HepG2 (cell line): Measurements from ENCODE around the gene RAD52. TPM values are rescaled to one million over a fixed set of nuclear protein-coding genes. Genes with fewer than 3 reads are reported as not detected.

Source experiments
- ARNT ChIP-seq: fragments of 450-650 bp; IDR thresholded peaks from 2 replicates; pipeline ENCODE4 v1.6.1; 2017
- CHCHD3 ChIP-seq: sonication (generic); formaldehyde crosslinking; IDR thresholded peaks from 2 replicates; pipeline ENCODE4 v1.8.0; 2022; ENCODE audit warnings: mild to moderate bottlenecking, missing genetic modification reagents, moderate library complexity
- FOXJ3 ChIP-seq: sonication (generic); formaldehyde crosslinking; IDR thresholded peaks from 2 replicates; pipeline ENCODE4 v1.4.0; 2020; ENCODE audit warnings: missing genetic modification reagents, mild to moderate bottlenecking, borderline replicate concordance
- GATAD1 ChIP-seq: IDR thresholded peaks from 2 replicates; pipeline ENCODE4 v1.6.1; 2016; ENCODE audit warnings: missing genetic modification reagents, missing compliant biosample characterization
- GLI4 ChIP-seq: sonication (generic); formaldehyde crosslinking; IDR thresholded peaks from 2 replicates; pipeline ENCODE4 v1.5.1; 2020; ENCODE audit warnings: missing genetic modification reagents, mild to moderate bottlenecking, moderate library complexity, borderline replicate concordance
- JARID2 ChIP-seq: sonication (generic); formaldehyde crosslinking; IDR thresholded peaks from 2 replicates; pipeline ENCODE4 v1.8.1; 2023; ENCODE audit warnings: missing genetic modification reagents, inconsistent platforms; ENCODE audit not compliant: insufficient replicate concordance
- KMT2A ChIP-seq: sonication (generic); formaldehyde crosslinking; IDR thresholded peaks from 2 replicates; pipeline ENCODE4 v1.4.0; 2020; ENCODE audit warnings: missing genetic modification reagents
- SRY ChIP-seq: sonication (generic); formaldehyde crosslinking; IDR thresholded peaks from 2 replicates; pipeline ENCODE4 v1.8.0; 2022; ENCODE audit warnings: mild to moderate bottlenecking, missing genetic modification reagents
- SYNCRIP ChIP-seq: fragments of 200-400 bp; formaldehyde crosslinking; IDR thresholded peaks from 2 replicates; pipeline ENCODE4 v1.6.1; 2018; ENCODE audit warnings: mild to moderate bottlenecking, low read depth, low read length; ENCODE audit not compliant: insufficient read depth
- THAP7 ChIP-seq: sonication (generic); formaldehyde crosslinking; IDR thresholded peaks from 2 replicates; pipeline ENCODE4 v1.8.1; 2023; ENCODE audit warnings: mild to moderate bottlenecking, missing genetic modification reagents
- ZBED4 ChIP-seq: sonication (generic); formaldehyde crosslinking; IDR thresholded peaks from 2 replicates; pipeline ENCODE4 v1.4.0; 2020; ENCODE audit warnings: missing genetic modification reagents, borderline replicate concordance
- ZNF101 ChIP-seq: sonication (generic); formaldehyde crosslinking; IDR thresholded peaks from 2 replicates; pipeline ENCODE4 v1.4.0; 2020; ENCODE audit warnings: mild to moderate bottlenecking, low read depth, missing genetic modification reagents, borderline replicate concordance
- ZNF501 ChIP-seq: sonication (generic); formaldehyde crosslinking; IDR thresholded peaks from 2 replicates; pipeline ENCODE4 v1.5.1; 2020; ENCODE audit warnings: mild to moderate bottlenecking, moderate library complexity, missing genetic modification reagents
- ZNF556 ChIP-seq: sonication (generic); formaldehyde crosslinking; IDR thresholded peaks from 2 replicates; pipeline ENCODE4 v1.4.0; 2020; ENCODE audit warnings: mild to moderate bottlenecking, missing genetic modification reagents, borderline replicate concordance
- ZSCAN12 ChIP-seq: sonication (generic); formaldehyde crosslinking; IDR thresholded peaks from 2 replicates; pipeline ENCODE4 v1.9.0; 2021; ENCODE audit warnings: mild to moderate bottlenecking, missing genetic modification reagents
- polyA plus RNA-seq, 8 experiments: library from polyadenylated mRNA; depleted of rRNA in 3 of 8; stranded (reverse) in 7 of 8; unstranded in 1 of 8; fragments of >200 nt; fragmentation: Illumina TruSeq in 4 of 8; extraction: Trizol in 4 of 8; gene quantifications; 2 replicates each; pipeline versions ENCODE4 v1.2.1 to v1.2.3, GENCODE V29; 2011 to 2016; ENCODE audit warnings: low read depth in 4 of 8, missing spikeins in 1 of 8, mixed read lengths in 1 of 8; ENCODE audit not compliant: insufficient read depth in 1 of 8
- total RNA-seq, 5 experiments: library from RNA; depleted of rRNA; stranded (reverse); fragments of >200 nt; fragmentation: Illumina TruSeq; extraction: Trizol; gene quantifications; 2 replicates each; pipeline ENCODE4 v1.2.3, GENCODE V29; 2016; ENCODE audit warnings: low read depth in 1 of 5
- TF ChIP-seq, protein P1 (sequence below): sonication (generic); formaldehyde crosslinking; IDR thresholded peaks from 2 replicates; pipeline ENCODE4 v1.9.0; 2021; ENCODE audit warnings: missing genetic modification reagents, borderline replicate concordance
- TF ChIP-seq, protein P2 (sequence below): sonication (generic); formaldehyde crosslinking; IDR thresholded peaks from 2 replicates; pipeline ENCODE4 v1.4.0; 2020; ENCODE audit warnings: missing genetic modification reagents, mild to moderate bottlenecking, borderline replicate concordance
- TF ChIP-seq, protein P3 (sequence below): sonication (generic); formaldehyde crosslinking; IDR thresholded peaks from 2 replicates; pipeline ENCODE4 v1.8.1; 2023; ENCODE audit warnings: mild to moderate bottlenecking, inconsistent platforms, moderate library complexity, missing genetic modification reagents, borderline replicate concordance

The RAD52 gene
- total and polyA plus RNA-seq, 2 of the 13 experiments (the other 11 are each of a cell fraction or from before 2014, with no cell fraction given): 14.3 to 19.9 TPM

GRCh38 chr12:990661-991349 is 41.3 kb upstream of the RAD52 start, which contains the start of gene ERC1 (continued):
- peak; percentile 91 for TF ChIP-seq ZNF501 (CRISPR knock-in tag)
- TF ChIP-seq ZNF556: peak; percentile 29; the same call in 1 of the 2 replicates
- peak; percentile 81 for TF ChIP-seq GATAD1
- 0 out of 2 replicates have a peak, but pooled peaks have one; percentile 40 for TF ChIP-seq CHCHD3
- TF ChIP-seq, protein P1, sequence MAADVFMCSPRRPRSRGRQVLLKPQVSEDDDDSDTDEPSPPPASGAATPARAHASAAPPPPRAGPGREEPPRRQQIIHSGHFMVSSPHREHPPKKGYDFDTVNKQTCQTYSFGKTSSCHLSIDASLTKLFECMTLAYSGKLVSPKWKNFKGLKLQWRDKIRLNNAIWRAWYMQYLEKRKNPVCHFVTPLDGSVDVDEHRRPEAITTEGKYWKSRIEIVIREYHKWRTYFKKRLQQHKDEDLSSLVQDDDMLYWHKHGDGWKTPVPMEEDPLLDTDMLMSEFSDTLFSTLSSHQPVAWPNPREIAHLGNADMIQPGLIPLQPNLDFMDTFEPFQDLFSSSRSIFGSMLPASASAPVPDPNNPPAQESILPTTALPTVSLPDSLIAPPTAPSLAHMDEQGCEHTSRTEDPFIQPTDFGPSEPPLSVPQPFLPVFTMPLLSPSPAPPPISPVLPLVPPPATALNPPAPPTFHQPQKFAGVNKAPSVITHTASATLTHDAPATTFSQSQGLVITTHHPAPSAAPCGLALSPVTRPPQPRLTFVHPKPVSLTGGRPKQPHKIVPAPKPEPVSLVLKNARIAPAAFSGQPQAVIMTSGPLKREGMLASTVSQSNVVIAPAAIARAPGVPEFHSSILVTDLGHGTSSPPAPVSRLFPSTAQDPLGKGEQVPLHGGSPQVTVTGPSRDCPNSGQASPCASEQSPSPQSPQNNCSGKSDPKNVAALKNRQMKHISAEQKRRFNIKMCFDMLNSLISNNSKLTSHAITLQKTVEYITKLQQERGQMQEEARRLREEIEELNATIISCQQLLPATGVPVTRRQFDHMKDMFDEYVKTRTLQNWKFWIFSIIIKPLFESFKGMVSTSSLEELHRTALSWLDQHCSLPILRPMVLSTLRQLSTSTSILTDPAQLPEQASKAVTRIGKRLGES (CRISPR knock-in tag): no peak
- TF ChIP-seq GLI4: peak; percentile 72; the same call in 1 of the 2 replicates
- TF ChIP-seq, protein P2, sequence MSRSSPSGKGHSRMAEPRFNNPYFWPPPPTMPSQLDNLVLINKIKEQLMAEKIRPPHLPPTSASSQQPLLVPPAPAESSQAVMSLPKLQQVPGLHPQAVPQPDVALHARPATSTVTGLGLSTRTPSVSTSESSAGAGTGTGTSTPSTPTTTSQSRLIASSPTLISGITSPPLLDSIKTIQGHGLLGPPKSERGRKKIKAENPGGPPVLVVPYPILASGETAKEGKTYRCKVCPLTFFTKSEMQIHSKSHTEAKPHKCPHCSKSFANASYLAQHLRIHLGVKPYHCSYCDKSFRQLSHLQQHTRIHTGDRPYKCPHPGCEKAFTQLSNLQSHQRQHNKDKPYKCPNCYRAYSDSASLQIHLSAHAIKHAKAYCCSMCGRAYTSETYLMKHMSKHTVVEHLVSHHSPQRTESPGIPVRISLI (CRISPR knock-in tag): no peak
- peak; percentile 1; the same call in 1 of the 2 replicates for TF ChIP-seq ZBED4 (CRISPR knock-in tag)
- TF ChIP-seq, protein P3, sequence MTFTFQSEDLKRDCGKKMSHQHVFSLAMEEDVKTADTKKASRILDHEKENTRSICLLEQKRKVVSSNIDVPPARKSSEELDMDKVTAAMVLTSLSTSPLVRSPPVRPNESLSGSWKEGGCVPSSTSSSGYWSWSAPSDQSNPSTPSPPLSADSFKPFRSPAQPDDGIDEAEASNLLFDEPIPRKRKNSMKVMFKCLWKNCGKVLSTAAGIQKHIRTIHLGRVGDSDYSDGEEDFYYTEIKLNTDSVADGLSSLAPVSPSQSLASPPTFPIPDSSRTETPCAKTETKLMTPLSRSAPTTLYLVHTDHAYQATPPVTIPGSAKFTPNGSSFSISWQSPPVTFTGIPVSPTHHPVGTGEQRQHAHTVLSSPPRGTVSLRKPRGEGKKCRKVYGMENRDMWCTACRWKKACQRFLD (CRISPR knock-in tag): peak; percentile 42; the same call in 1 of the 2 replicates
- peak; percentile 33; the same call in 1 of the 2 replicates for TF ChIP-seq SRY (CRISPR knock-in tag)
- TF ChIP-seq FOXJ3 (CRISPR knock-in tag): peak; percentile 38; the same call in 1 of the 2 replicates
- TF ChIP-seq KMT2A: peak; percentile 77; the same call in 1 of the 2 replicates
- TF ChIP-seq ARNT: no peak
- TF ChIP-seq THAP7 (CRISPR knock-in tag): peak; percentile 95
- TF ChIP-seq SYNCRIP: no peak
- 0 out of 2 replicates have a peak, but pooled peaks have one; percentile 65 for TF ChIP-seq ZSCAN12 (CRISPR knock-in tag)
- TF ChIP-seq JARID2 (CRISPR knock-in tag): no peak
- no peak for TF ChIP-seq ZNF101
